ENCODE results near the gene TMED5. TPM values are rescaled to one million over a fixed set of nuclear protein-coding genes. Genes with fewer than 3 reads are reported as not detected.

TMED5 gene
- polyA plus RNA-seq, 1 of the 3 experiments (the other 2 are of a cell fraction) = 24.2 TPM

GRCh38 chr1:93151474-93151873, 28.7 kb downstream of the TMED5 start:
- peaks cover 42% of the 10 kb centered on the region; the same call in 1 of the 2 replicates for H3K79me2 ChIP-seq (ENCODE audit: insufficient read depth)

More at GRCh38 chr1:93151474-93151873, 28.7 kb downstream of the TMED5 start:
- POLR2A ChIA-PET = no interaction called here
- Histone ChIP-seq H3K9me2 (no peaks in the 10 kb centered on the region), H3K9me3 (no peaks in the 10 kb centered on the region), H3K4me1 (ENCODE audit: control insufficient read depth in 1 of 2, insufficient read depth in 2 of 2, low read depth in 1 of 2, low read length in 1 of 2) (no peaks in the 10 kb centered on the region), H3K4me3 (ENCODE audit: low read depth in 2 of 2, low read length in 1 of 2) (no peak overlapping the region), H3K27me3 (ENCODE audit: insufficient read depth) (no peaks in the 10 kb centered on the region), H2AFZ (ENCODE audit: low read depth) (no peak overlapping the region), H3K4me2 (no peak overlapping the region), H3K27ac (ENCODE audit: low read depth in 2 of 2, low read length in 1 of 2) (no peak overlapping the region), H4K20me1 (ENCODE audit: insufficient read depth) (no peaks in the 10 kb centered on the region), H3K9ac (no peak overlapping the region), H3K36me3 (replicated peaks in 1 of 2; ENCODE audit: control insufficient read depth in 1 of 2, insufficient read depth in 2 of 2, low read length in 1 of 2) (peaks cover 61 to 70% of the 10 kb centered on the region in 2 experiments), H3F3A (replicated peaks; ENCODE audit: insufficient read depth) (peaks cover 17% of the 10 kb centered on the region)
- TF ChIP-seq EZH2phosphoT487 (IDR thresholded peaks at IDR 0.05; ENCODE audit: borderline replicate concordance, low read depth) (no peak), TCF12 (IDR thresholded peaks at IDR 0.05) (no peak), RXRA (IDR thresholded peaks at IDR 0.05; ENCODE audit: borderline replicate concordance, low read depth) (no peak), IRF3 (IDR thresholded peaks at IDR 0.05; ENCODE audit: low read depth, low read length) (no peak), POLR2AphosphoS5 (IDR thresholded peaks at IDR 0.05; ENCODE audit: low read depth, low read length) (no peak), GATA2 (CRISPR knock-in tag; IDR thresholded peaks at IDR 0.05) (no peak), NRF1 (IDR thresholded peaks at IDR 0.05; ENCODE audit: low read depth, low read length) (no peak), MEF2A (IDR thresholded peaks at IDR 0.05; ENCODE audit: borderline replicate concordance, low read depth) (no peak), CHD2 (IDR thresholded peaks at IDR 0.05; ENCODE audit: low read length, partially characterized antibody) (no peak), USF2 (IDR thresholded peaks at IDR 0.05; ENCODE audit: borderline replicate concordance, low read depth, low read length) (no peak), FOXM1 (IDR thresholded peaks at IDR 0.05; ENCODE audit: low read depth) (no peak), RAD21 (IDR thresholded peaks at IDR 0.05; ENCODE audit: low read length) (no peak), USF1 (IDR thresholded peaks at IDR 0.05; ENCODE audit: borderline replicate concordance, low read depth) (no peak), SMC3 (IDR thresholded peaks at IDR 0.05; ENCODE audit: low read depth, low read length) (no peak)
- TF ChIP-seq, protein P1, sequence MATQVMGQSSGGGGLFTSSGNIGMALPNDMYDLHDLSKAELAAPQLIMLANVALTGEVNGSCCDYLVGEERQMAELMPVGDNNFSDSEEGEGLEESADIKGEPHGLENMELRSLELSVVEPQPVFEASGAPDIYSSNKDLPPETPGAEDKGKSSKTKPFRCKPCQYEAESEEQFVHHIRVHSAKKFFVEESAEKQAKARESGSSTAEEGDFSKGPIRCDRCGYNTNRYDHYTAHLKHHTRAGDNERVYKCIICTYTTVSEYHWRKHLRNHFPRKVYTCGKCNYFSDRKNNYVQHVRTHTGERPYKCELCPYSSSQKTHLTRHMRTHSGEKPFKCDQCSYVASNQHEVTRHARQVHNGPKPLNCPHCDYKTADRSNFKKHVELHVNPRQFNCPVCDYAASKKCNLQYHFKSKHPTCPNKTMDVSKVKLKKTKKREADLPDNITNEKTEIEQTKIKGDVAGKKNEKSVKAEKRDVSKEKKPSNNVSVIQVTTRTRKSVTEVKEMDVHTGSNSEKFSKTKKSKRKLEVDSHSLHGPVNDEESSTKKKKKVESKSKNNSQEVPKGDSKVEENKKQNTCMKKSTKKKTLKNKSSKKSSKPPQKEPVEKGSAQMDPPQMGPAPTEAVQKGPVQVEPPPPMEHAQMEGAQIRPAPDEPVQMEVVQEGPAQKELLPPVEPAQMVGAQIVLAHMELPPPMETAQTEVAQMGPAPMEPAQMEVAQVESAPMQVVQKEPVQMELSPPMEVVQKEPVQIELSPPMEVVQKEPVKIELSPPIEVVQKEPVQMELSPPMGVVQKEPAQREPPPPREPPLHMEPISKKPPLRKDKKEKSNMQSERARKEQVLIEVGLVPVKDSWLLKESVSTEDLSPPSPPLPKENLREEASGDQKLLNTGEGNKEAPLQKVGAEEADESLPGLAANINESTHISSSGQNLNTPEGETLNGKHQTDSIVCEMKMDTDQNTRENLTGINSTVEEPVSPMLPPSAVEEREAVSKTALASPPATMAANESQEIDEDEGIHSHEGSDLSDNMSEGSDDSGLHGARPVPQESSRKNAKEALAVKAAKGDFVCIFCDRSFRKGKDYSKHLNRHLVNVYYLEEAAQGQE (IDR thresholded peaks at IDR 0.05; ENCODE audit: low read depth, low read length) = no peak
- CTCF ChIA-PET = no interaction called here
- no peak for DNase-seq
